HG03342 (cell line): ENCODE measurements around the gene SMPD3.

Source experiments
- ATAC-seq: cut with Tn5 transposase; IDR thresholded peaks from one replicate; pipeline ENCODE4 v1.9.1; 2021; ENCODE audit warnings: mild to moderate bottlenecking, moderate library complexity; ENCODE audit not compliant: unreplicated experiment

Gene SMPD3

GRCh38 chr16:68343137-68343536 is 105.2 kb downstream of the SMPD3 start:
- ATAC-seq: no peak

GRCh38 chr16:68342620-68343019 is 105.7 kb downstream of the SMPD3 start:
- no peak for ATAC-seq

GRCh38 chr16:68339214-68339613 is 109.1 kb downstream of the SMPD3 start:
- no peak for ATAC-seq

GRCh38 chr16:68338326-68339119 is 109.8 kb downstream of the SMPD3 start:
- ATAC-seq: no peak

- no peak for ATAC-seq
Measured at GRCh38 chr16:68335175-68335574, 113.1 kb downstream of the SMPD3 start.

GRCh38 chr16:68332411-68333121 is 115.7 kb downstream of the SMPD3 start:
- ATAC-seq: no peak

GRCh38 chr16:68331879-68332410 is 116.4 kb downstream of the SMPD3 start:
- ATAC-seq: no peak

- ATAC-seq: no peak
Measured at GRCh38 chr16:68328860-68329390, 119.4 kb downstream of the SMPD3 start.

GRCh38 chr16:68328151-68328859 is 120.0 kb downstream of the SMPD3 start:
- ATAC-seq: peak; percentile 65

- no peak for ATAC-seq
Measured at GRCh38 chr16:68324780-68325357, 123.4 kb downstream of the SMPD3 start.

- no peak for ATAC-seq
Measured at GRCh38 chr16:68324336-68324735, 124.0 kb downstream of the SMPD3 start.

- ATAC-seq: no peak
Measured at GRCh38 chr16:68319185-68319908, 129.0 kb downstream of the SMPD3 start.

GRCh38 chr16:68313116-68313515 is 135.2 kb downstream of the SMPD3 start:
- ATAC-seq: no peak

GRCh38 chr16:68310774-68311511 is 137.4 kb downstream of the SMPD3 start, which contains the start of the genes PRMT7 and SLC7A6OS:
PRMT7 (plus strand) TSS chr16:68311019; CDS start chr16:68315980, 4,961 bp downstream.
SLC7A6OS (minus strand) TSS chr16:68310946; CDS start chr16:68310926, 20 bp downstream.
- ATAC-seq: peak; percentile 97

GRCh38 chr16:68310437-68310773 is 137.9 kb downstream of the SMPD3 start:
- no peak for ATAC-seq

- ATAC-seq: no peak
Measured at GRCh38 chr16:68309799-68310198, 138.5 kb downstream of the SMPD3 start.
